Neural progenitor cell (in vitro differentiated cells): ENCODE data around the gene BHMT.

ENCODE experiments used
- CTCF ChIP-seq: fragments of 200-600 bp; sonication (generic); IDR thresholded peaks from 2 replicates; pipeline ENCODE4 v1.5.1; 2017; ENCODE audit warnings: antibody characterized with exemption, mild to moderate bottlenecking
- EZH2phosphoT487 ChIP-seq: fragments of 200-600 bp; sonication (generic); IDR thresholded peaks from 2 replicates; pipeline ENCODE4 v1.6.1; 2017; ENCODE audit warnings: antibody characterized with exemption

GRCh38 chr5:79077680-79078365, 33.8 kb upstream of the BHMT start:
- TF ChIP-seq CTCF: no peak
- no peak for TF ChIP-seq EZH2phosphoT487
